Naive B cell (primary cell): Measurements from ENCODE around the gene ANTKMT. TPM values are rescaled to one million over a fixed set of nuclear protein-coding genes. Genes with fewer than 3 reads are reported as not detected.
A peak's percentile ranks its signal among the peaks of the same experiment; 100 is the strongest.
"Not testable (repeated sequence)": the region's sequence is repeated elsewhere in the genome, so short reads cannot be mapped to it uniquely, and the experiment has no call there.

Experiments used
- ATAC-seq, 2 donors: fragments of 150-1000 bp; cut with Tn5 transposase; 2 replicates each; pipeline ENCODE4 v1.10.0; 2021; ENCODE audit warnings: low read depth in 2 of 2, mild to moderate bottlenecking in 2 of 2, moderate library complexity in 2 of 2
- DNase-seq: peaks from one replicate; pipeline ENCODE4 v3.0.0; 2022
- H3K27ac Mint-ChIP-seq, 6 donors: one replicate each; pipeline ENCODE4 v1.8.0; 2020 to 2022; ENCODE audit warnings: mild to moderate bottlenecking in 6 of 6, mixed read lengths in 6 of 6, moderate library complexity in 5 of 6, inconsistent platforms in 2 of 6
- H3K27me3 Mint-ChIP-seq, 3 donors: one replicate each; pipeline ENCODE4 v1.8.0; 2021 to 2022; ENCODE audit warnings: mixed read lengths in 3 of 3, mild to moderate bottlenecking in 1 of 3
- H3K36me3 Mint-ChIP-seq, 2 donors: one replicate each; pipeline ENCODE4 v1.8.0; 2020 to 2022; ENCODE audit warnings: mixed read lengths in 2 of 2, inconsistent platforms in 1 of 2, mild to moderate bottlenecking in 1 of 2
- H3K4me1 Mint-ChIP-seq, 3 donors: one replicate each; pipeline ENCODE4 v1.8.0; 2020 to 2022; ENCODE audit warnings: mixed read lengths in 3 of 3, inconsistent platforms in 1 of 3, mild to moderate bottlenecking in 1 of 3, moderate library complexity in 1 of 3
- H3K4me3 Mint-ChIP-seq, 8 donors: one replicate each; pipeline ENCODE4 v1.8.0; 2020 to 2022; ENCODE audit warnings: mild to moderate bottlenecking in 8 of 8, mixed read lengths in 8 of 8, moderate library complexity in 8 of 8, inconsistent platforms in 2 of 8
- H3K9me3 Mint-ChIP-seq, 7 donors: one replicate each; pipeline ENCODE4 v1.8.0; 2020 to 2022; ENCODE audit warnings: mixed read lengths in 7 of 7, mild to moderate bottlenecking in 5 of 7, inconsistent platforms in 2 of 7, moderate library complexity in 1 of 7
- polyA plus RNA-seq, 6 donors: library from polyadenylated mRNA; unstranded; fragments of 300-500 nt; fragmentation: Illumina TruSeq; gene quantifications; one replicate each; pipeline ENCODE4 v1.2.3, GENCODE V29; 2021; ENCODE audit warnings: low read depth in 6 of 6

Gene ANTKMT
- polyA plus RNA-seq, 6 donors from 2014 or later: 21.5 to 62.0 (median 38.0) TPM

GRCh38 chr16:733382-734207 is 12.6 kb downstream of the ANTKMT start:
- no peaks in the 10 kb centered on the region for H3K36me3 Mint-ChIP-seq
- ATAC-seq (peak in 1 of 2 donors; percentile 18), DNase-seq (no peak)
- H3K4me1 Mint-ChIP-seq: peaks cover 5 to 12% (median 8%) of the 10 kb centered on the region in 3 donors
- H3K4me3 Mint-ChIP-seq: no peak overlapping the region
- peak overlapping the region in 1 of 6 donors; percentile 74 for H3K27ac Mint-ChIP-seq
- no peaks in the 10 kb centered on the region for H3K9me3 Mint-ChIP-seq
- H3K27me3 Mint-ChIP-seq: no peaks in the 10 kb centered on the region

- DNase-seq: no peak
- ATAC-seq: no peak
- no peaks in the 10 kb centered on the region for H3K27me3 Mint-ChIP-seq
- H3K27ac Mint-ChIP-seq: peak overlapping the region in 2 of 6 donors; percentile 41 to 74
- H3K4me1 Mint-ChIP-seq: peaks cover 5 to 18% (median 12%) of the 10 kb centered on the region in 3 donors
- no peak overlapping the region for H3K4me3 Mint-ChIP-seq
- no peaks in the 10 kb centered on the region for H3K9me3 Mint-ChIP-seq
- no peaks in the 10 kb centered on the region for H3K36me3 Mint-ChIP-seq
Measured at GRCh38 chr16:734208-734980, 13.4 kb downstream of the ANTKMT start.

- DNase-seq (no peak), ATAC-seq (no peak)
- Mint-ChIP-seq H3K4me1 (peaks cover 12 to 22% (median 12%) of the 10 kb centered on the region in 3 donors), H3K36me3 (no peaks in the 10 kb centered on the region), H3K9me3 (no peaks in the 10 kb centered on the region), H3K27me3 (no peaks in the 10 kb centered on the region), H3K4me3 (peak overlapping the region in 2 of 8 donors; percentile 30 to 70), H3K27ac (no peak overlapping the region)
Measured at GRCh38 chr16:734981-735881, 14.3 kb downstream of the ANTKMT start.

- Mint-ChIP-seq H3K36me3 (no peaks in the 10 kb centered on the region), H3K4me1 (peaks cover 12 to 22% (median 12%) of the 10 kb centered on the region in 3 donors), H3K27me3 (no peaks in the 10 kb centered on the region), H3K9me3 (no peaks in the 10 kb centered on the region), H3K27ac (no peak overlapping the region), H3K4me3 (peak overlapping the region in 3 of 8 donors; percentile 34 to 41 (median 40))
- ATAC-seq (no peak), DNase-seq (no peak)
Measured at GRCh38 chr16:735982-736453, 15.1 kb downstream of the ANTKMT start.

- H3K4me3 Mint-ChIP-seq: peak overlapping the region in 3 of 8 donors; percentile 30 to 84 (median 56)
- H3K27ac Mint-ChIP-seq: peak overlapping the region in 1 of 6 donors; percentile 95
- H3K27me3 Mint-ChIP-seq: no peaks in the 10 kb centered on the region
- no peaks in the 10 kb centered on the region for H3K36me3 Mint-ChIP-seq
- peaks cover 12 to 25% (median 12%) of the 10 kb centered on the region in 3 donors for H3K4me1 Mint-ChIP-seq
- no peak for ATAC-seq
- no peak for DNase-seq
- no peaks in the 10 kb centered on the region for H3K9me3 Mint-ChIP-seq
Measured at GRCh38 chr16:736936-737481, 16.1 kb downstream of the ANTKMT start.

GRCh38 chr16:739560-740458 is 18.9 kb downstream of the ANTKMT start:
- peaks cover 12 to 25% (median 12%) of the 10 kb centered on the region in 3 donors for H3K4me1 Mint-ChIP-seq
- no peaks in the 10 kb centered on the region for H3K36me3 Mint-ChIP-seq
- no peaks in the 10 kb centered on the region for H3K27me3 Mint-ChIP-seq
- peak overlapping the region in 3 of 6 donors; percentile 47 to 72 (median 54) for H3K27ac Mint-ChIP-seq
- H3K4me3 Mint-ChIP-seq: peak overlapping the region; percentile 66 to 91 (median 84)
- ATAC-seq (no peak), DNase-seq (no peak)
- H3K9me3 Mint-ChIP-seq: no peaks in the 10 kb centered on the region

GRCh38 chr16:740459-740763 is 19.5 kb downstream of the ANTKMT start:
- ATAC-seq (peak; percentile 8 to 22), DNase-seq (no peak)
- Mint-ChIP-seq H3K27me3 (no peaks in the 10 kb centered on the region), H3K4me3 (peak overlapping the region; percentile 72 to 91 (median 86)), H3K27ac (peak overlapping the region in 4 of 6 donors; percentile 54 to 93 (median 84)), H3K36me3 (no peaks in the 10 kb centered on the region), H3K9me3 (no peaks in the 10 kb centered on the region), H3K4me1 (peaks cover 12 to 23% (median 12%) of the 10 kb centered on the region in 3 donors)

GRCh38 chr16:740764-741505 is 20.0 kb downstream of the ANTKMT start, which contains the start of gene CIAO3:
Gene CIAO3, minus strand, starts transcription at chr16:740997. Its CDS starts 12 bp downstream, at chr16:740985.
- Mint-ChIP-seq H3K27me3 (no peaks in the 10 kb centered on the region), H3K36me3 (no peaks in the 10 kb centered on the region), H3K27ac (peak within 1 kb of the TSS in 5 of 6 donors; percentile 54 to 93 (median 76)), H3K4me3 (peak within 1 kb of the TSS; percentile 72 to 91 (median 86)), H3K4me1 (peaks cover 12 to 21% (median 12%) of the 10 kb centered on the region in 3 donors), H3K9me3 (no peaks in the 10 kb centered on the region)
- ATAC-seq (peak; percentile 89 to 90), DNase-seq (peak; percentile 93)

- peak overlapping the region in 2 of 6 donors; percentile 51 to 56 for H3K27ac Mint-ChIP-seq
- H3K4me1 Mint-ChIP-seq: peaks cover 12 to 21% (median 12%) of the 10 kb centered on the region in 3 donors
- no peaks in the 10 kb centered on the region for H3K27me3 Mint-ChIP-seq
- H3K36me3 Mint-ChIP-seq: no peaks in the 10 kb centered on the region
- DNase-seq: no peak
- no peaks in the 10 kb centered on the region for H3K9me3 Mint-ChIP-seq
- peak overlapping the region; percentile 52 to 88 (median 80) for H3K4me3 Mint-ChIP-seq
- ATAC-seq: no peak
Measured at GRCh38 chr16:741986-742629, 21.2 kb downstream of the ANTKMT start.

GRCh38 chr16:742894-743293 is 21.9 kb downstream of the ANTKMT start:
- DNase-seq, H3K36me3 Mint-ChIP-seq, ATAC-seq, H3K27ac Mint-ChIP-seq, H3K27me3 Mint-ChIP-seq, H3K9me3 Mint-ChIP-seq: not testable (repeated sequence)
- H3K4me1 Mint-ChIP-seq: peaks cover 7 to 16% (median 10%) of the 10 kb centered on the region in 3 donors
- H3K4me3 Mint-ChIP-seq: peak overlapping the region in 1 of 8 donors; percentile 29
